GM04504 (cell line): Measurements from ENCODE around the gene GORASP2.

Source experiments
- DNase-seq: peaks from one replicate; pipeline ENCODE4 v3.0.0-alpha.2; 2012; ENCODE audit warnings: low read depth

GORASP2 gene

DNA sequence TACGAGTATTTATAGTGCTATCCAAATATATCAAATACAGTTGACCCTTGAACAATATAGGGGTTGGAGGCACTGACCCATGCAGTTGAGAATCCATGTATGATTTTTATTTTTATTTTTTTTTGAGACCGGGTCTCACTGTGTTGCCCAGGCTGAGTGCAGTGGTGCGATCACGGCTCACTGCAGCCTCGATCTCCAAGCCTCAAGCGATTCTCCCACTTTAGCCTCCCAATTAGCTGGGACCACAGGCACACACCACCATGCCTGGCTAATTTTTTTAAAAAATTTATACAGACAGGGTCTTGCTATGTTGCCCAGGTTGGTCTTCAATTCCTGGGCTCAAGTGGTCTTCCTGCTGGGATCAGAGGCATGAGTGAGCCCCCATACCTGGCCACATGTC lies 70.6 kb downstream of the GORASP2 start:
- no peak for DNase-seq

DNA sequence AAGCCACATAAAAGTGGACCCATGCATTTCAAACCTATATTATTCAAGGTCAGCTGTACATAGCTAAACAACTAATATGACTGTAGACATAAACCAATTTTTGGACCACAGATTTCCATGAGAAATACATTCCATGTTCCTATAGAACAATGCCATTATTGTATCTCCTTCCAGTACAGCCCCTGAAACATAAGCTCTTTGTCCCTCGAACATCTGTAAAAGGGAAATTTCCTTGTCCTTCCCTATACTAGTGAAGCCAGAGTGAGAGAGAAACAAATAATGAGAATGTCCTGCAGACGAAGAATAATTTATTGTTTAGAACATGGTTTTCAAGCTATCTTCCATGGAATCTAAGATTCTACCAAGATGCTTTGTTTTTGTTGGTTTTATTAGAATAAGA lies 75.3 kb downstream of the GORASP2 start:
- no peak for DNase-seq

DNA sequence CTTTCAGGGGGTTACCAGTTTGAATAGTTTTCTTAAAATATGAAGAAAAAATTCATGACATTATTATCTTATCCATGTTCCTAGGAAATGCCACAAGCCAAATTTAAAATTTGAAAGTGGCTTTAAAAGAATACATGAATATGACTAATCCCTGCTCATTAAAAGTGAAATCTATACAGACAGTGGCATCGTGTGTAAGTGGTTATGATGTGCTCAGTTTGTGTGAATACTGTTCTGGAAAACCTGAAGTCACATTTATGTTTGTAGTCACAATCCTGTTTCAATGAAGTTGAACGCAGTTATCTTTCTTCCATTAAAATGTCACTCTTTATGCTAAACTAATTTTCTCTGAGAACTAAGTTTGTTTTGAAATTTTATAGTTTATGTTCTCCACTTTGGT lies 75.8 kb downstream of the GORASP2 start:
- DNase-seq, result no peak

DNA sequence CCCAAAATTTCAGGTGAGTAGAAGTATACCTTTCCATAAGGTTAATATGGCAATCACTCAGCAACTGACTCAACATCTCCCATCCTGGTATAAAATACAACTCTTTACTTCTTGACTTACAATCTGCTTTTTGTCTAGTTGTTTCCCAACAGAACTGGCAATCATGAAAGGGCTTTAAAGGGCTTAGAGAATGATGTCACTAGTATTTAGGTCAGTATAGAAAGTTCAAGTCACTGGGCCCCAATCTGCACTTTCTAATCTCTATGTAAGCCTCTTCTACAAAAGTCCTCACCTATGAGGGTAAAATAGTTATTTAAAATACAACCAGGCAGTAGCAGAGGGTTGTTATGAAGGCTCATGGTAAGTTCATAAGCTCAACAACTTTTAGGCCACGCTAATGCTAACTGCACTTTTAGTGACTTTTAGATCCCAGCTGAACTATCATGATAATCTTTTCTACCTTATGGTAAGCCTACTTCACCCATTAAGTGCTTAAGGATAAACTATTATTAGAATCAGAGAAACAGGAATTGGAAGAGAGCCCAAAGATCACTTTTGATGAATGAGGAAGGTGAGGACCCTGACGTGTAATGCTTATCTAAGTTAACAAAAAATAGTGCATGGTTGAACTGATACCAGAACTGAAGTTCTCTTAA lies 79.6 kb downstream of the GORASP2 start:
- no peak for DNase-seq

DNA sequence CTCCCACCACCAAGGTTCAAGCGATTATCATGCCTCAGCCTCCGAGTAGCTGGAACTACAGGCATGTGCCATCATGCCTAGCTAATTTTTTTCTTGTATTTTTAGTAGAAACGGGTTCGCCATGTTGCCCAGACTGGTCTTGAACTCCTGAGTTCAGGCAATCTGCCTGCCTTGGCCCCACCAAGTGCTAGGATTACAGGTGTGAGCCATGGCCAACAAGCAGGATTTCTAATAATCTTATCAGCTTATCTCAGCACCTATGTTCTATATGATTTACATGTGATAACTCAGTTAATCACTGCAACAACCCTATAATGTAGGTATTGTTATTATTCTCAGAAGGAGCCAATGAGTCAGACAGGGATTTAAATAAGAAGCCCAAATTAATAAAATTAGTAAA lies 80.3 kb downstream of the GORASP2 start:
- DNase-seq, result no peak

DNA sequence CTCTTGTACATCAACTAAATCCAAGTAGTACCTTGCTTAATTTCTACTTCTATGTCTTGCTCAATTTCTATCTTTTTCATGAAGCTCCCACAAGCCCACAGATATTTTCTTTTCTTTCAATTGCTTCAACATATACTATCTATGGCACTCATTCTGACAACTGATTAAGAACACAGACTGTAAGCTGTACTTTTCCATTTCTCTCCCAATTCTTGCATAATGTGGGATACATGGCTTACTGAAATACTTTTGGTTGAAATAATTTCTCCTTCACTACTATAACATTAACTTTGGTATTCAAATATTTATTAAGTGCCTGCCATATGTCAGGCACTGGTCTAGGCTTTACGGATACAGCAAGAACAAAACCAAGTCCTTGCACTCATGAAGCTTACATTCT lies 84.8 kb downstream of the GORASP2 start:
- no peak for DNase-seq

DNA sequence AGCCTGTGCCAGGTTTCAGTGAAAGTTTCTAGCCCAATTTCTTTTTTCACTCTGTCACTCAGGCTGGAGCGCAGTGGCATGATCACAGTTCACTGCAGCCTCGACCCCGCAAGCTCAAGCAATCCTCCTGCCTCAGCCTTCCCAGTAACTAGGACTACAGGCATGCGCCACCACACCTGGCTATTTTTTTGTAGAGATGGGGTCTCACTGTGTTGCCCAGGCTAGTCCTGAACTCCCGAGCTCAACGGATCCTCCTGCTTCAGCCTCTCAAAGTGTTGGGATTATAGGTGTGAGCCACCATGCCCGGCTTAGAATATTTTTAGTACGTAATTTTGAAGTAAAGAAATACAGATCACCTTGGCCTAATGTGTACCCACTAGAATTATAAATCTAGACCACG lies 87.1 kb downstream of the GORASP2 start:
- DNase-seq, result no peak
